ENCODE measurements around the gene ZNF530. TPM values are rescaled to one million over a fixed set of nuclear protein-coding genes. Genes with fewer than 3 reads are reported as not detected.

Gene ZNF530
- total RNA-seq, 1 donor from 2014 or later: 8.7 TPM

DNA sequence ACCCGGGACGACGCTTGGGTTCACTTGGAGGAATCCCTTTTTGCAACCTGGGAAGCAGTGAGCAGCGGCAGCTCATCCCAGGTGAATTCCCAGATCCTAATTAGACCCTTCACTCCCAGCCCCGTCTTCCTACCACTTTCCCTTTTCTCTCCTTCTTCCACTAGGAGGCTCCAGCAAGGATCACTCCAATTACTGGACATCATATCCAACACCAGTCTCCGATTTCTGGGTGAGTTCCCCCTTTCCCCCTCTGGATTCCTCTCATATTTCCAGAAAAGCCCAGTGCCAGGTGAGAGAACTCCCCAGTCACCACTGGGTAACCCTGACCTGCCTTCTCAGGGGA is 51.9 kb downstream of the ZNF530 start:
- Mint-ChIP-seq H3K27me3 (ENCODE audit: low read depth) (peaks cover 38% of the 10 kb centered on the region), H3K27ac (ENCODE audit: unreplicated experiment) (no peak overlapping the region), H3K36me3 (ENCODE audit: low read depth) (peaks cover 2% of the 10 kb centered on the region), H3K4me3 (no peak overlapping the region), H3K4me1 (no peaks in the 10 kb centered on the region), H3K9me3 (peaks cover 17% of the 10 kb centered on the region)
- no peak for TF ChIP-seq CTCF (conservative IDR thresholded peaks at IDR 0.05)
- DNase-seq (ENCODE audit: low read depth, low spot score): no peak

GRCh38 chr19:57653689-57654088 is 54.0 kb downstream of the ZNF530 start:
- no peaks in the 10 kb centered on the region for H3K36me3 Mint-ChIP-seq (ENCODE audit: low read depth)
- DNase-seq (ENCODE audit: low read depth, low spot score): no peak
- peaks cover 53% of the 10 kb centered on the region for H3K27me3 Mint-ChIP-seq (ENCODE audit: low read depth)
- H3K4me1 Mint-ChIP-seq: no peaks in the 10 kb centered on the region
- H3K9me3 Mint-ChIP-seq: peaks cover 17% of the 10 kb centered on the region
- H3K4me3 Mint-ChIP-seq: no peak overlapping the region
- TF ChIP-seq CTCF (conservative IDR thresholded peaks at IDR 0.05): no peak
- H3K27ac Mint-ChIP-seq (ENCODE audit: unreplicated experiment): no peak overlapping the region

DNA sequence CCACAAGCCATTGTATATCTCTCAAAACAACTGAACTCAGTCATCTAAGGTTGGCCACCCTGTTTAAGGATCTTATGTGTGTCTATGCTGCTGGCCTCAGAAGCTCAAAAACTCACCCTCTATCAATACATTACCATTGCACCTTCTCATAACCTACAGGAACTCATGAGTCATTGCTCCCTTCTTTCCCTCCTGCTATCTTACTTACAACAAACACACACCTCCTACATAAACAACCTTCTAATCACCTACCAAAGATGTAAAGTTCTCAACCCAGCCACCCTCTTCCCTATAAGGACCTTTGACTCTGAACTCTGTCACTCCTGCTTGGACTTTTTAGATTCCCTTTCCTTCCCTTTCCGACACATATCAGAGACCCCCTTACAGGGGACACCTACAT is 55.8 kb downstream of the ZNF530 start:
- Mint-ChIP-seq H3K4me3 (no peak overlapping the region), H3K4me1 (no peaks in the 10 kb centered on the region), H3K36me3 (ENCODE audit: low read depth) (no peaks in the 10 kb centered on the region), H3K9me3 (peaks cover 17% of the 10 kb centered on the region), H3K27me3 (ENCODE audit: low read depth) (peaks cover 71% of the 10 kb centered on the region), H3K27ac (ENCODE audit: unreplicated experiment) (no peak overlapping the region)
- TF ChIP-seq CTCF (conservative IDR thresholded peaks at IDR 0.05): no peak
- no peak for DNase-seq (ENCODE audit: low read depth, low spot score)

- peaks cover 78% of the 10 kb centered on the region for H3K27me3 Mint-ChIP-seq (ENCODE audit: low read depth)
These were observed 56.7 kb downstream of the ZNF530 start for GRCh38 chr19:57656346-57656745.

More at GRCh38 chr19:57656346-57656745, 56.7 kb downstream of the ZNF530 start:
- Mint-ChIP-seq H3K4me3 (no peak overlapping the region), H3K9me3 (peaks cover 16% of the 10 kb centered on the region), H3K36me3 (ENCODE audit: low read depth) (no peaks in the 10 kb centered on the region), H3K27ac (ENCODE audit: unreplicated experiment) (no peak overlapping the region), H3K4me1 (no peaks in the 10 kb centered on the region)
- no peak for TF ChIP-seq CTCF (conservative IDR thresholded peaks at IDR 0.05)
- DNase-seq (ENCODE audit: low read depth, low spot score): no peak

Other genes with a start within 250 kb of the ZNF530 start
- 10.9 and 11.3 TPM in 2 replicates for gene ZNF304, start 248.6 kb upstream of the ZNF530 start, total RNA-seq
- gene TRAPPC2B, start 236.3 kb upstream of the ZNF530 start, total RNA-seq: 10.3 and 13.3 TPM in 2 replicates
- 5.2 and 8.7 TPM in 2 replicates for gene ZNF547, start 236.3 kb upstream of the ZNF530 start, total RNA-seq
- 22.1 and 22.4 TPM in 2 replicates for gene ZNF548, start 210.0 kb upstream of the ZNF530 start, total RNA-seq
- 9.2 and 11.3 TPM in 2 replicates for gene ZNF17, start 188.7 kb upstream of the ZNF530 start, total RNA-seq
- 26.1 and 26.3 TPM in 2 replicates for gene ZNF749, start 164.6 kb upstream of the ZNF530 start, total RNA-seq
- 0.72 and 0.82 TPM in 2 replicates for gene VN1R1, start 142.7 kb upstream of the ZNF530 start, total RNA-seq
- 14.6 and 14.9 TPM in 2 replicates for gene ZNF772, start 122.3 kb upstream of the ZNF530 start, total RNA-seq
- 17.0 and 17.2 TPM in 2 replicates for gene ZNF419, start 112.1 kb upstream of the ZNF530 start, total RNA-seq
- 8.9 and 11.3 TPM in 2 replicates for gene ZNF773, start 99.9 kb upstream of the ZNF530 start, total RNA-seq
- gene ZNF549, start 72.5 kb upstream of the ZNF530 start, total RNA-seq: 10.3 and 10.6 TPM in 2 replicates
- 10.4 and 13.1 TPM in 2 replicates for gene ZNF550, start 40.0 kb upstream of the ZNF530 start, total RNA-seq
- 8.8 and 10.1 TPM in 2 replicates for gene ZNF416, start 21.0 kb upstream of the ZNF530 start, total RNA-seq
- gene ZIK1, start 15.7 kb upstream of the ZNF530 start, total RNA-seq: 27.6 and 29.1 TPM in 2 replicates
- gene ZNF134, start 14.4 kb downstream of the ZNF530 start, total RNA-seq: 31.7 and 32.1 TPM in 2 replicates
- 22.9 and 23.4 TPM in 2 replicates for gene ZNF211, start 33.3 kb downstream of the ZNF530 start, total RNA-seq
- not detected in 2 replicates for gene ZSCAN4, start 69.0 kb downstream of the ZNF530 start, total RNA-seq
- 19.1 and 20.5 TPM in 2 replicates for gene ZNF551, start 82.1 kb downstream of the ZNF530 start, total RNA-seq
- gene ZNF154, start 109.3 kb downstream of the ZNF530 start, total RNA-seq: 25.6 and 26.2 TPM in 2 replicates
- gene ZNF671, start 127.7 kb downstream of the ZNF530 start, total RNA-seq: 11.9 and 13.5 TPM in 2 replicates
- 25.6 and 25.9 TPM in 2 replicates for gene ZNF776, start 146.9 kb downstream of the ZNF530 start, total RNA-seq
- gene ZNF586, start 169.8 kb downstream of the ZNF530 start, total RNA-seq: 19.6 and 20.1 TPM in 2 replicates
- gene ZNF552, start 215.0 kb downstream of the ZNF530 start, total RNA-seq: 7.3 and 8.8 TPM in 2 replicates
- gene ZNF587B, start 230.4 kb downstream of the ZNF530 start, total RNA-seq: 21.6 and 22.6 TPM in 2 replicates
- 45.4 and 46.1 TPM in 2 replicates for gene ZNF587, start 250.0 kb downstream of the ZNF530 start, total RNA-seq

Data from neural crest cell (in vitro differentiated cells).